ENCODE results near the gene KIFC1. TPM values are rescaled to one million over a fixed set of nuclear protein-coding genes. Genes with fewer than 3 reads are reported as not detected.

KIFC1 gene
- polyA plus RNA-seq, 1 donor: 18.4 TPM

DNA sequence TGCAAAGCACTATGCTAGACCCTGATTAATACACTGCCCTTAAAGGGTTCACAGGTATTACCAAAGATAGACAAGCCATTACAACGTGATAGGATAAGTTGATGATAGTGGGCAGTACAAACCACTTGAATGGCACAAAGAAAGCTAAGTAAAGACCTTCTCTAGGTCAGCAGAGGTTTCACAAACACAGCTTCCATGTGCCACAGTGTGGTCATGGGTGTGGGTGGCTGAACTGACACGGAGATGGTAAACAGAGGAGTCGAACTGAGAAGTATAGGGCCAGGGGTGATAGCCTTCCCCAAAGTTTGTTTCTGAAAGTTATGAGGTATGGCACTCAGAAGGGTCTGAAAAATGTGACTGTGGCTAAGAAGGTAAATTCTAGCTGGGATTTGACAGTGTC is 67.1 kb downstream of the KIFC1 start:
- H3K27ac ChIP-seq (ENCODE audit: low read length): no peak overlapping the region
- H3K27me3 ChIP-seq (ENCODE audit: control insufficient read depth, insufficient read depth, low read length): no peaks in the 10 kb centered on the region

DNA sequence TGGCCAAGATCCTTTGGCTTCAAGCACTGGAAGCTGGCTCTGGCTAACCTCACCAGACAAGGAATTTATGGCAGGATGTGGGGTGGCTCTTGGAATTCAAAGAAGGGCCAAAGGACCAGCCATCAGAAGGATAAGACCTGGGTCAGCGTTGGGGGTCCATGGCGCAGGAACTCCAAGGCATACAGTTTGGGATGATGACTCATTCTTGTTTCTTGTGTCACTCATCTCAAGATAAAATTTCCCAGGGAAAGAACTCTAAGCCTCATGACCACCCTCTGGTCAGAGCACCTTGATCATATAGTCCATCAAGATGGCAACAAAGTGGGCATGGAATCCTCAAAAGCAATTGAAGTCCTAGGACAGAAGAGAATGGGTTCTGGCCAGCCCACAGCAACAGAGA is 67.6 kb downstream of the KIFC1 start:
- Histone ChIP-seq H3K27ac (ENCODE audit: low read length) (no peak overlapping the region), H3K36me3 (ENCODE audit: control insufficient read depth, insufficient read depth, low read length) (peaks cover 18% of the 10 kb centered on the region), H3K4me3 (ENCODE audit: low read length) (no peak overlapping the region), H3K9me3 (ENCODE audit: control insufficient read depth, low read depth, low read length) (no peaks in the 10 kb centered on the region), H3K27me3 (ENCODE audit: control insufficient read depth, insufficient read depth, low read length) (no peaks in the 10 kb centered on the region), H3K4me1 (ENCODE audit: control insufficient read depth, insufficient read depth, low read length) (no peaks in the 10 kb centered on the region)
- DNase-seq: no peak
- WGBS (ENCODE audit: insufficient coverage, low lambda C conversion rate): no CpG with 5 or more reads among the region's 2 CpGs

More for the DNA sequence above, 67.1 kb downstream of the KIFC1 start:
- no CpG with 5 or more reads among the region's 3 CpGs for WGBS (ENCODE audit: insufficient coverage, low lambda C conversion rate)
- no peaks in the 10 kb centered on the region for H3K4me1 ChIP-seq (ENCODE audit: control insufficient read depth, insufficient read depth, low read length)
- H3K36me3 ChIP-seq (ENCODE audit: control insufficient read depth, insufficient read depth, low read length): peaks cover 18% of the 10 kb centered on the region
- H3K9me3 ChIP-seq (ENCODE audit: control insufficient read depth, low read depth, low read length): no peaks in the 10 kb centered on the region
- no peak for DNase-seq
- H3K4me3 ChIP-seq (ENCODE audit: low read length): no peak overlapping the region

Other genes with a start within 250 kb of the KIFC1 start
- 5.3 TPM for gene COL11A2, start 199.4 kb upstream of the KIFC1 start, polyA plus RNA-seq
- gene RXRB, start 191.2 kb upstream of the KIFC1 start, polyA plus RNA-seq: 45.5 TPM
- gene SLC39A7, start 191.0 kb upstream of the KIFC1 start, polyA plus RNA-seq: 95.2 TPM
- gene HSD17B8, start 187.2 kb upstream of the KIFC1 start, polyA plus RNA-seq: 35.9 TPM
- 43.2 TPM for gene RING1, start 183.3 kb upstream of the KIFC1 start, polyA plus RNA-seq
- 59.8 TPM for gene VPS52, start 119.9 kb upstream of the KIFC1 start, polyA plus RNA-seq
- gene RPS18, start 119.7 kb upstream of the KIFC1 start, polyA plus RNA-seq: 5,002 TPM
- 5.7 TPM for gene B3GALT4, start 114.7 kb upstream of the KIFC1 start, polyA plus RNA-seq
- gene WDR46, start 102.6 kb upstream of the KIFC1 start, polyA plus RNA-seq: 37.7 TPM
- gene PFDN6, start 102.2 kb upstream of the KIFC1 start, polyA plus RNA-seq: 80.5 TPM
- gene RGL2, start 92.9 kb upstream of the KIFC1 start, polyA plus RNA-seq: 73.4 TPM
- gene TAPBP, start 77.7 kb upstream of the KIFC1 start, polyA plus RNA-seq: 90.9 TPM
- gene ZBTB22, start 74.1 kb upstream of the KIFC1 start, polyA plus RNA-seq: 16.7 TPM
- 33.9 TPM for gene DAXX, start 68.9 kb upstream of the KIFC1 start, polyA plus RNA-seq
- gene PHF1, start 19.2 kb downstream of the KIFC1 start, polyA plus RNA-seq: 50.1 TPM
- gene CUTA, start 26.3 kb downstream of the KIFC1 start, polyA plus RNA-seq: 229 TPM
- gene SYNGAP1, start 28.2 kb downstream of the KIFC1 start, polyA plus RNA-seq: 21.0 TPM
- gene ZBTB9, start 62.8 kb downstream of the KIFC1 start, polyA plus RNA-seq: 9.9 TPM
- gene BAK1, start 188.5 kb downstream of the KIFC1 start, polyA plus RNA-seq: 16.3 TPM
- gene ITPR3, start 229.5 kb downstream of the KIFC1 start, polyA plus RNA-seq: 49.6 TPM